HepG2 (cell line): ENCODE data around the gene CAD. TPM values are rescaled to one million over a fixed set of nuclear protein-coding genes. Genes with fewer than 3 reads are reported as not detected.

ENCODE experiments used
- ADNP ChIP-seq: sonication (generic); formaldehyde crosslinking; IDR thresholded peaks from 2 replicates; pipeline ENCODE4 v1.4.0; 2020; ENCODE audit warnings: missing genetic modification reagents
- ESRRA ChIP-seq: sonication (generic); formaldehyde crosslinking; IDR thresholded peaks from 2 replicates; pipeline ENCODE4 v1.5.1; 2020; ENCODE audit warnings: mild to moderate bottlenecking, low read depth, missing genetic modification reagents
- HOXA7 ChIP-seq: sonication (generic); formaldehyde crosslinking; IDR thresholded peaks from 2 replicates; pipeline ENCODE4 v1.8.1; 2022; ENCODE audit warnings: mild to moderate bottlenecking, missing genetic modification reagents, moderate library complexity
- MAFK ChIP-seq, 2 experiments: IDR thresholded peaks in 1 of 2; conservative IDR thresholded peaks in 1 of 2; 2 replicates each; pipeline ENCODE4 v1.6.1; 2011; ENCODE audit warnings: improper control_type of control experiment in 2 of 2, low read length in 2 of 2
- MYC ChIP-seq: sonication (generic); formaldehyde crosslinking; IDR thresholded peaks from 2 replicates; pipeline ENCODE4 v1.9.0; 2021; ENCODE audit warnings: missing genetic modification reagents, borderline replicate concordance
- PHF20 ChIP-seq: sonication (generic); formaldehyde crosslinking; IDR thresholded peaks from 2 replicates; pipeline ENCODE4 v1.5.0; 2020; ENCODE audit warnings: mild to moderate bottlenecking, missing genetic modification reagents
- RELA ChIP-seq: sonication (generic); formaldehyde crosslinking; IDR thresholded peaks from 2 replicates; pipeline ENCODE4 v1.4.0; 2020; ENCODE audit warnings: missing genetic modification reagents
- TEAD2 ChIP-seq: sonication (generic); formaldehyde crosslinking; IDR thresholded peaks from 2 replicates; pipeline ENCODE4 v1.9.0; 2021; ENCODE audit warnings: missing genetic modification reagents
- TRIM24 ChIP-seq: sonication (generic); formaldehyde crosslinking; IDR thresholded peaks from 2 replicates; pipeline ENCODE4 v1.8.0; 2022; ENCODE audit warnings: mild to moderate bottlenecking, missing genetic modification reagents
- ZBTB8A ChIP-seq: sonication (generic); formaldehyde crosslinking; IDR thresholded peaks from 2 replicates; pipeline ENCODE4 v1.4.0; 2020; ENCODE audit warnings: mild to moderate bottlenecking, low read depth, missing genetic modification reagents, borderline replicate concordance
- ZNF589 ChIP-seq: sonication (generic); formaldehyde crosslinking; conservative IDR thresholded peaks from 2 replicates; pipeline ENCODE4 v1.8.0; 2022; ENCODE audit warnings: mild to moderate bottlenecking, moderate library complexity, missing genetic modification reagents
- ZNF709 ChIP-seq: sonication (generic); formaldehyde crosslinking; IDR thresholded peaks from 2 replicates; pipeline ENCODE4 v1.5.0; 2020; ENCODE audit warnings: mild to moderate bottlenecking, missing genetic modification reagents
- polyA plus RNA-seq, 8 experiments: library from polyadenylated mRNA; depleted of rRNA in 3 of 8; stranded (reverse) in 7 of 8; unstranded in 1 of 8; fragments of >200 nt; fragmentation: Illumina TruSeq in 4 of 8; extraction: Trizol in 4 of 8; gene quantifications; 2 replicates each; pipeline versions ENCODE4 v1.2.1 to v1.2.3, GENCODE V29; 2011 to 2016; ENCODE audit warnings: low read depth in 4 of 8, missing spikeins in 1 of 8, mixed read lengths in 1 of 8; ENCODE audit not compliant: insufficient read depth in 1 of 8
- total RNA-seq, 5 experiments: library from RNA; depleted of rRNA; stranded (reverse); fragments of >200 nt; fragmentation: Illumina TruSeq; extraction: Trizol; gene quantifications; 2 replicates each; pipeline ENCODE4 v1.2.3, GENCODE V29; 2016; ENCODE audit warnings: low read depth in 1 of 5
- TF ChIP-seq, protein P1 (sequence below): sonication (generic); formaldehyde crosslinking; conservative IDR thresholded peaks from 2 replicates; pipeline ENCODE4 v1.4.0; 2020; ENCODE audit warnings: mild to moderate bottlenecking, missing genetic modification reagents, moderate library complexity
- TF ChIP-seq, protein P2 (sequence below): sonication (generic); formaldehyde crosslinking; IDR thresholded peaks from 2 replicates; pipeline ENCODE4 v1.4.0; 2020; ENCODE audit warnings: mild to moderate bottlenecking, missing genetic modification reagents
- TF ChIP-seq, protein P3 (sequence below): sonication (generic); formaldehyde crosslinking; IDR thresholded peaks from 2 replicates; pipeline ENCODE4 v1.8.0; 2022; ENCODE audit warnings: mild to moderate bottlenecking, missing genetic modification reagents
- TF ChIP-seq, protein P4 (sequence below): sonication (generic); formaldehyde crosslinking; IDR thresholded peaks from 2 replicates; pipeline ENCODE4 v1.5.0; 2020; ENCODE audit warnings: missing genetic modification reagents
- TF ChIP-seq, protein P5 (sequence below): sonication (generic); formaldehyde crosslinking; IDR thresholded peaks from 2 replicates; pipeline ENCODE4 v1.4.0; 2020; ENCODE audit warnings: missing genetic modification reagents
- TF ChIP-seq, protein P6 (sequence below): sonication (generic); formaldehyde crosslinking; conservative IDR thresholded peaks from 2 replicates; pipeline ENCODE4 v1.4.0; 2020; ENCODE audit warnings: missing genetic modification reagents

The CAD gene
- total and polyA plus RNA-seq, 2 of the 13 experiments (the other 11 are each of a cell fraction or from before 2014, with no cell fraction given) = 21.7 to 37.0 TPM

DNA sequence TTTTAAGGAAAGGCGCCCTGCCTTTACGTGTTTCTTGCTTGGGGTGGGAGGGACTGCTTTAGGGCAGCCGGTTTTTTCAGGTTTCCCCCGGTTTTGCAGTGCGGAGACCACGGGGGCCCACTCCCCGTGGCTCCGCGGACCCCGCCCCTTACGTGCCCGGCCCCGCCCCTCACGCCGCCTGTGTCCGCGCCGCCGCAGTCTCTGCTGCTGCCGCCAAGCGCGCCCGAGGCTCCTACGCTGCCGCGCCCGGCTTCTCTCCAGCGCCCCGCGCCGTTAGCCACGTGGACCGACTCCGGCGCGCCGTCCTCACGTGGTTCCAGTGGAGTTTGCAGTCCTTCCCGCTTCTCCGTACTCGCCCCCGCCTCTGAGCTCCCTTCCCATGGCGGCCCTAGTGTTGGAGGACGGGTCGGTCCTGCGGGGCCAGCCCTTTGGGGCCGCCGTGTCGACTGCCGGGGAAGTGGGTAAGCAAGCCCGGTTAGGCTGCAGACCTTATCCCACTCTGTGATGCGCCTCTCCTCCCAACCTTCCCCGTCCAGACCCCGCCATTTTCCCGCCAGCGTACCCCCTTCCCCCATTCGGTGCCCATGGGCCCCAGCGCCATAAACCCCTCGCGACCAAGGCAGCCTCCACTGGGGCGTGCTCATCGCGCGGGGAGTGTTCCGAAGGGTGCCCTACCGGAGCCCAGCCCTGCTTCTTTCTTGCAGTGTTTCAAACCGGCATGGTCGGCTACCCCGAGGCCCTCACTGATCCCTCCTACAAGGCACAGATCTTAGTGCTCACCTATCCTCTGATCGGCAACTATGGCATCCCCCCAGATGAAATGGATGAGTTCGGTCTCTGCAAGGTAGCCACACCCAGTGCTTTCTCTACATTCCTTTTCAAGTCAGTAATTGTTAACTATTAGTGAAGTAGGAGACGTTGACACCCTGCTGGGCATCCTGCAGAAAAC is at the start of gene CAD (continued):
- TF ChIP-seq, protein P1, sequence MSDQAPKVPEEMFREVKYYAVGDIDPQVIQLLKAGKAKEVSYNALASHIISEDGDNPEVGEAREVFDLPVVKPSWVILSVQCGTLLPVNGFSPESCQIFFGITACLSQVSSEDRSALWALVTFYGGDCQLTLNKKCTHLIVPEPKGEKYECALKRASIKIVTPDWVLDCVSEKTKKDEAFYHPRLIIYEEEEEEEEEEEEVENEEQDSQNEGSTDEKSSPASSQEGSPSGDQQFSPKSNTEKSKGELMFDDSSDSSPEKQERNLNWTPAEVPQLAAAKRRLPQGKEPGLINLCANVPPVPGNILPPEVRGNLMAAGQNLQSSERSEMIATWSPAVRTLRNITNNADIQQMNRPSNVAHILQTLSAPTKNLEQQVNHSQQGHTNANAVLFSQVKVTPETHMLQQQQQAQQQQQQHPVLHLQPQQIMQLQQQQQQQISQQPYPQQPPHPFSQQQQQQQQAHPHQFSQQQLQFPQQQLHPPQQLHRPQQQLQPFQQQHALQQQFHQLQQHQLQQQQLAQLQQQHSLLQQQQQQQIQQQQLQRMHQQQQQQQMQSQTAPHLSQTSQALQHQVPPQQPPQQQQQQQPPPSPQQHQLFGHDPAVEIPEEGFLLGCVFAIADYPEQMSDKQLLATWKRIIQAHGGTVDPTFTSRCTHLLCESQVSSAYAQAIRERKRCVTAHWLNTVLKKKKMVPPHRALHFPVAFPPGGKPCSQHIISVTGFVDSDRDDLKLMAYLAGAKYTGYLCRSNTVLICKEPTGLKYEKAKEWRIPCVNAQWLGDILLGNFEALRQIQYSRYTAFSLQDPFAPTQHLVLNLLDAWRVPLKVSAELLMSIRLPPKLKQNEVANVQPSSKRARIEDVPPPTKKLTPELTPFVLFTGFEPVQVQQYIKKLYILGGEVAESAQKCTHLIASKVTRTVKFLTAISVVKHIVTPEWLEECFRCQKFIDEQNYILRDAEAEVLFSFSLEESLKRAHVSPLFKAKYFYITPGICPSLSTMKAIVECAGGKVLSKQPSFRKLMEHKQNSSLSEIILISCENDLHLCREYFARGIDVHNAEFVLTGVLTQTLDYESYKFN (CRISPR knock-in tag) = 0 out of 2 replicates have a peak, but pooled peaks have one; percentile 8
- peak; percentile 53; the same call in 1 of the 2 replicates for TF ChIP-seq ZNF709 (CRISPR knock-in tag)
- TF ChIP-seq, protein P2, sequence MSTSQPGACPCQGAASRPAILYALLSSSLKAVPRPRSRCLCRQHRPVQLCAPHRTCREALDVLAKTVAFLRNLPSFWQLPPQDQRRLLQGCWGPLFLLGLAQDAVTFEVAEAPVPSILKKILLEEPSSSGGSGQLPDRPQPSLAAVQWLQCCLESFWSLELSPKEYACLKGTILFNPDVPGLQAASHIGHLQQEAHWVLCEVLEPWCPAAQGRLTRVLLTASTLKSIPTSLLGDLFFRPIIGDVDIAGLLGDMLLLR = peak; percentile 94
- TF ChIP-seq, protein P3, sequence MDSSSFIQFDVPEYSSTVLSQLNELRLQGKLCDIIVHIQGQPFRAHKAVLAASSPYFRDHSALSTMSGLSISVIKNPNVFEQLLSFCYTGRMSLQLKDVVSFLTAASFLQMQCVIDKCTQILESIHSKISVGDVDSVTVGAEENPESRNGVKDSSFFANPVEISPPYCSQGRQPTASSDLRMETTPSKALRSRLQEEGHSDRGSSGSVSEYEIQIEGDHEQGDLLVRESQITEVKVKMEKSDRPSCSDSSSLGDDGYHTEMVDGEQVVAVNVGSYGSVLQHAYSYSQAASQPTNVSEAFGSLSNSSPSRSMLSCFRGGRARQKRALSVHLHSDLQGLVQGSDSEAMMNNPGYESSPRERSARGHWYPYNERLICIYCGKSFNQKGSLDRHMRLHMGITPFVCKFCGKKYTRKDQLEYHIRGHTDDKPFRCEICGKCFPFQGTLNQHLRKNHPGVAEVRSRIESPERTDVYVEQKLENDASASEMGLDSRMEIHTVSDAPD = no peak
- TF ChIP-seq ADNP (CRISPR knock-in tag) = no peak
- TF ChIP-seq, protein P4, sequence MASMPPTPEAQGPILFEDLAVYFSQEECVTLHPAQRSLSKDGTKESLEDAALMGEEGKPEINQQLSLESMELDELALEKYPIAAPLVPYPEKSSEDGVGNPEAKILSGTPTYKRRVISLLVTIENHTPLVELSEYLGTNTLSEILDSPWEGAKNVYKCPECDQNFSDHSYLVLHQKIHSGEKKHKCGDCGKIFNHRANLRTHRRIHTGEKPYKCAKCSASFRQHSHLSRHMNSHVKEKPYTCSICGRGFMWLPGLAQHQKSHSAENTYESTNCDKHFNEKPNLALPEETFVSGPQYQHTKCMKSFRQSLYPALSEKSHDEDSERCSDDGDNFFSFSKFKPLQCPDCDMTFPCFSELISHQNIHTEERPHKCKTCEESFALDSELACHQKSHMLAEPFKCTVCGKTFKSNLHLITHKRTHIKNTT (CRISPR knock-in tag) = no peak
- TF ChIP-seq ZBTB8A (CRISPR knock-in tag) = no peak
- TF ChIP-seq TRIM24 (CRISPR knock-in tag) = no peak
- no peak for TF ChIP-seq ESRRA (CRISPR knock-in tag)
- no peak; the same call in 1 of the 2 replicates for TF ChIP-seq ZNF589 (CRISPR knock-in tag)
- peak; percentile 43; the same call in 1 of the 2 replicates for TF ChIP-seq PHF20 (CRISPR knock-in tag)
- TF ChIP-seq, protein P5, sequence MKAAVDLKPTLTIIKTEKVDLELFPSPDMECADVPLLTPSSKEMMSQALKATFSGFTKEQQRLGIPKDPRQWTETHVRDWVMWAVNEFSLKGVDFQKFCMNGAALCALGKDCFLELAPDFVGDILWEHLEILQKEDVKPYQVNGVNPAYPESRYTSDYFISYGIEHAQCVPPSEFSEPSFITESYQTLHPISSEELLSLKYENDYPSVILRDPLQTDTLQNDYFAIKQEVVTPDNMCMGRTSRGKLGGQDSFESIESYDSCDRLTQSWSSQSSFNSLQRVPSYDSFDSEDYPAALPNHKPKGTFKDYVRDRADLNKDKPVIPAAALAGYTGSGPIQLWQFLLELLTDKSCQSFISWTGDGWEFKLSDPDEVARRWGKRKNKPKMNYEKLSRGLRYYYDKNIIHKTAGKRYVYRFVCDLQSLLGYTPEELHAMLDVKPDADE = peak; percentile 89
- no peak for TF ChIP-seq MAFK (conservative IDR thresholded peaks at IDR 0.05 in 1 of 2, IDR thresholded peaks at IDR 0.05 in 1 of 2; ENCODE audit: low read length in 2 of 2)
- TF ChIP-seq MYC (CRISPR knock-in tag) = peak; percentile 95
- no peak for TF ChIP-seq RELA (CRISPR knock-in tag)
- TF ChIP-seq HOXA7 = no peak
- TF ChIP-seq, protein P6, sequence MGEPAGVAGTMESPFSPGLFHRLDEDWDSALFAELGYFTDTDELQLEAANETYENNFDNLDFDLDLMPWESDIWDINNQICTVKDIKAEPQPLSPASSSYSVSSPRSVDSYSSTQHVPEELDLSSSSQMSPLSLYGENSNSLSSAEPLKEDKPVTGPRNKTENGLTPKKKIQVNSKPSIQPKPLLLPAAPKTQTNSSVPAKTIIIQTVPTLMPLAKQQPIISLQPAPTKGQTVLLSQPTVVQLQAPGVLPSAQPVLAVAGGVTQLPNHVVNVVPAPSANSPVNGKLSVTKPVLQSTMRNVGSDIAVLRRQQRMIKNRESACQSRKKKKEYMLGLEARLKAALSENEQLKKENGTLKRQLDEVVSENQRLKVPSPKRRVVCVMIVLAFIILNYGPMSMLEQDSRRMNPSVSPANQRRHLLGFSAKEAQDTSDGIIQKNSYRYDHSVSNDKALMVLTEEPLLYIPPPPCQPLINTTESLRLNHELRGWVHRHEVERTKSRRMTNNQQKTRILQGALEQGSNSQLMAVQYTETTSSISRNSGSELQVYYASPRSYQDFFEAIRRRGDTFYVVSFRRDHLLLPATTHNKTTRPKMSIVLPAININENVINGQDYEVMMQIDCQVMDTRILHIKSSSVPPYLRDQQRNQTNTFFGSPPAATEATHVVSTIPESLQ = no peak
- TF ChIP-seq TEAD2 (CRISPR knock-in tag) = 0 out of 2 replicates have a peak, but pooled peaks have one; percentile 71
